T-helper 2 cell treated with Interferon-gamma antibody and Interleukin-4, amounts not matched to agents 5 μg/mL and 100 μg/mL, for 36 hours (primary cell): Measurements from ENCODE around the gene CPLX3.
"Not testable (repeated sequence)": the region's sequence is repeated elsewhere in the genome, so short reads cannot be mapped to it uniquely, and the experiment has no call there.

Experiments used
- DNase-seq: peaks from one replicate; pipeline ENCODE4 v3.0.0; 2021; ENCODE audit warnings: low spot score
- H3K27ac Mint-ChIP-seq: one replicate; pipeline ENCODE4 v1.8.0; 2021; ENCODE audit warnings: mild to moderate bottlenecking, mixed read lengths
- H3K27me3 Mint-ChIP-seq: one replicate; pipeline ENCODE4 v1.8.0; 2021; ENCODE audit warnings: low read depth, mixed read lengths
- H3K36me3 Mint-ChIP-seq: one replicate; pipeline ENCODE4 v1.8.0; 2021; ENCODE audit warnings: low read depth, mixed read lengths
- H3K4me1 Mint-ChIP-seq: one replicate; pipeline ENCODE4 v1.8.0; 2021; ENCODE audit warnings: low read depth, mixed read lengths
- H3K4me3 Mint-ChIP-seq: one replicate; pipeline ENCODE4 v1.8.0; 2022; ENCODE audit warnings: mild to moderate bottlenecking, moderate library complexity, mixed read lengths
- H3K9me3 Mint-ChIP-seq: one replicate; pipeline ENCODE4 v1.8.0; 2021; ENCODE audit warnings: mixed read lengths

CPLX3 gene

DNA sequence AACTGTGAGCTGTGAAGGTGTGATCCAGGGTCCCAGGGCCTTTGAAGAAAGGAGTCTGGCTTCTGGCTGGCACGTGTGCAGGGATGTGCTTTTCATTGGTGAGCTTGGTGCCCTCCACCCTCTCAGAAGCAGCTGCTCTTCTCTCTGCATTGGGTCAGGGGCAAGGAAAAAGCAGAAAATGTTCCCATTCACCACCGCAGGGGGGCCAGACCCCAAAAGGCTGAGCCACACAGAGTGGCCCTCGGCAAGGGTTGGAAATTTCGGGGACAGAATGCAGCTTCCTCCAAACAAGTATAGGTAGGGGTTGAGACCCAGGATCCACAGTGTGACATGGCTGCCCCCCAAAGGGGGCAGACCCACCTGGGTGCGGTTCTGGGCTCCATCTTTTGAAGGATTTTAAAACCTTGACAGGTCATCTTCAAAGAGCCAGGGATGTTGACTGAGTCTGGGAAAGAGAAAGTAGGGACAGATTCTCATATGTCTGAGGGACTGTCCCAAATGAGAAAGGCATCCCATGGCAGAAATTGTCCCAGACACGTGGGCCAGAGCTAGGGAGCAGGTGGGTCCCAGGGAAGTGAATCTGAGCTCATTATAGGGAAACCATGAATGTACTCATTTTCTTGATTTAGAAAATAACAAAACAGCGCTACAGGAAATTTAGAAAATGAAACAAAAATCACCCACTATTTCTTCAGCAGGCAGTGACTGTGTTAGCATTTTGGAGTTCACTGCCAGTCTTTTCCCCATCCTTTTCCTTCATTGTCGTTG lies 41.8 kb upstream of the CPLX3 start:
- no peak for DNase-seq
- Mint-ChIP-seq H3K4me3 (peak overlapping the region; percentile 88), H3K27me3 (no peaks in the 10 kb centered on the region), H3K4me1 (peaks cover 56% of the 10 kb centered on the region), H3K27ac (peak overlapping the region; percentile 98), H3K36me3 (peaks cover 63% of the 10 kb centered on the region), H3K9me3 (no peaks in the 10 kb centered on the region)

DNA sequence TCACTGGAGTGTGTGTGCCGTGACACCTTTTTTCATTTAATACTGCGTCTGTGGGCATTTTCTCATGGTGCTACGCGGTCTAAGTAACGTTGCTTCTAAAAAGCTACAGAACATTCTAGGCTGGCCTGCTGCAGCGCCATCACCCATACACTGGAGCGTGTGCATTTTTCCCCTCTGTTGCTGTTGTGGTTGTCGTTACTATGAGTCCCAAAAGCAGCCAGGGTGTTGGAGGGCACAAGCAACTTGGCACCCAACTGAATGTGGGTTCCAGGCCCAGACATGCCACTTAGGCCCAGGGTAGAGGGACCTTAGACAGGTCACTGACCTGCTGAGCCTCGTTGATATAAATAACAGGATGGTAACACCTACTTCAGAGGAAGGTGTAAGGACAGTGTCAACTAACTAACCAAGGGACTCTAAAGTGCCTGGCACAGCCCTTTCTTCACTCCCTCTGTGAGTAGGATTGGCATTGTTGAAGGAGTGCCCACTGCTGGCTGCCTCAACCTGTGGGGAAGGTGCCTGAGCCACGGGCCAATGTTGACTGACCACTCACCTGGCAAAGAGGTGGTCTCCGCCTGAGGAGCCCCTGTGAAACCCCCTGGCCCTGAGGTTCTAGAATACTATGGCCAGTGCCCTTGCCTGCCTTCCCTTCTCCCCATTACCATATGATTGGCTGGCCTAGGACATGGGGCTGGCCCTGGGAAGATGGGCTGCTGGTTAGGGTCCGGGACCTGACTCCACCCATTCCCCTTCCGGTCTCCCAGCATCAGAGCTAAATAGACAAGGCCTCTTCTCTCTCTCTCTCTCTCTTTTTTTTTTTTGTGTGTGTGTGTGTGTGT lies 41.0 kb upstream of the CPLX3 start:
- H3K27ac Mint-ChIP-seq = peak overlapping the region; percentile 98
- DNase-seq = peak; percentile 39
- H3K36me3 Mint-ChIP-seq = peaks cover 67% of the 10 kb centered on the region
- H3K4me3 Mint-ChIP-seq = peak overlapping the region; percentile 88
- H3K4me1 Mint-ChIP-seq = peaks cover 53% of the 10 kb centered on the region
- H3K27me3 Mint-ChIP-seq = no peaks in the 10 kb centered on the region
- H3K9me3 Mint-ChIP-seq = no peaks in the 10 kb centered on the region

DNA sequence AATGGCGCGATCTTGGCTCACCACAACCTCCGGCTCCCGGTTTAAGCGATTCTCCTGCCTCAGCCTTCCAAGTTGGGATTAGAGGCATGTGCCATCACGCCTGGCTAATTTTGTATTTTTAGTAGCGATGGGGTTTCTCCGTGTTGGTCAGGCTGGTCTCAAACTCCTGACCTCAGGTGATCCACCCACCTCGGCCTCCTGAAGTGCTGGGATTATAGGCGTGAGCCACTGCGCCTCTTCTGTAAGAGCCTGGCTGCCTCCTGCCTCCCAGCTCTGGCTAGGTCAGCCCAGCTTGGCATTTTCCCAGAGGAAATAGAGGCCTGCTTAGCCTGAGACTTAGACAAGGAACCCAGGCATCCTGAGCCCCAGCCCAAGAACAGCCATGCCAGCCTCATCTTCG lies 40.3 kb upstream of the CPLX3 start:
- not testable (repeated sequence) for H3K27me3 Mint-ChIP-seq, DNase-seq, H3K9me3 Mint-ChIP-seq
- H3K4me3 Mint-ChIP-seq = peak overlapping the region; percentile 88
- peaks cover 53% of the 10 kb centered on the region for H3K4me1 Mint-ChIP-seq
- H3K27ac Mint-ChIP-seq = peak overlapping the region; percentile 98
- H3K36me3 Mint-ChIP-seq = peaks cover 70% of the 10 kb centered on the region

DNA sequence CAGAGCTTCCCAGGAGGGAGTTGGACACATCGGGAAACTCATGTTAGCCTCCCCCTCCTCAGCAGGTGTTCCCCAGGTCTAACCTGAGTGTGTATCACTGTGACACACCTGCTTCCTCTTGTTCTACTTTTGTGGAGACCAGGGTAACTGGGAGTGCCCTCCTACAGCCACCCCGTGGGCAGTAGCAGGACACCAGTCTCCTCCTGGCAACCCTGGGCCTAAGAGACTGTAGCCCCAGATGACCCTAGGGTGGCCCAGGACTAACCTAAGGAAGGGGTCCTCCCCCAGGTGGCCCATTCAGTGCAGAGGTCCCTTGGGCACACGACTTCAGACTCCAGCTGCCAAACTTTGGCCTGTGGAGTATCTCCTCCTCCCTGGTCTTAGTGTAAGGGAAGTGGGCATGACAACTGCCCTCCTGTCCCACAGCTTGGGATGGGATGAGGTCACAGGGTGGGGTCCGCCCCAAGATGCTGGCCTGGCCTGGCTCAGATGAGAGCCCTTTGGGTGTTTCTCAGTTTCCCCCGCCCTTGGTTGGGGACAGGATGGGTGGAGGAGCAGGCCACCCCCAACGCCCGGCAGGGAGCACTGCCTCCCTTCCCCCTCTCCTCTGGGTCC lies 39.8 kb upstream of the CPLX3 start:
- Mint-ChIP-seq H3K4me1 (peaks cover 55% of the 10 kb centered on the region), H3K36me3 (peaks cover 71% of the 10 kb centered on the region), H3K27ac (peak overlapping the region; percentile 98)

DNA sequence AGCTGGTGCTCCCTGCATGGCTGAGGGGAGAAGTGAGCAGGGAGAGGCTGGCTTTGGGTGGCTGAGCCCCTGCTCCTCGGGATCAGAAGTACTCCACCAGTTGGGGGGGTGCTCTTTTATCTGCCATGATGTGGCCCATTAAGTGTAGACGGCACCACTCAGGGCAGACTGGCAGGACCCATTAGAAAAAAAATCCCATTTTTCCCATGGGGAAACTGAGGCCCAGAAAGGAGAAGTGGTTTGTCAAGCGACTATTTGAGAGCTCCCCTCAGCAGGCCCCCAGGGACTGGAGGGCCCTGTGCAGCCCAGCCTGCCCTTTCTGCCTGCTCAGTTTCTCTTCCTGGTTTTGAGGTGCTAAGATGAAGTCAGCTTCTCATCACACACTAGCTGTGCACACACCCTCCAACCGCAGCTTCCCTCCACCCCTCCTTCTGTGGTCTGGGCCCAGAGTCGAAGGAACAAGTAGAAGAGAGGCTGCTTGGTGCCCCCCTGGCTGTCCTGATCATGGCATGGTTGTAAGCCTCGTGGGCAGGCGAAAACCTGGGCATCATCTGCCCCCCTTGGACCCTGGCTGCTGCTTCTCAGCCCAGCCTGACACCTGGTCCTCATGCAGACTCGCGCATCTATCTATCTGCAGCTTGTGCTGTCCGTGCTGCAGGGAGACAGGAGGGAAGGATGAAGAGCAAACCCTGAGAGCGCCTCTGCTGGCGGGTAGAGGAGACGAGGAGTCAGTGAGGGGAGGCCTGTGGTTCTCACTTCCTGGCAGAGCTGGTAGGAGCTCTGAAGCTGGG lies 39.0 kb upstream of the CPLX3 start:
- H3K27me3 Mint-ChIP-seq = no peaks in the 10 kb centered on the region
- peak overlapping the region; percentile 88 for H3K4me3 Mint-ChIP-seq
- DNase-seq = peak; percentile 93
- H3K4me1 Mint-ChIP-seq = peaks cover 63% of the 10 kb centered on the region
- H3K27ac Mint-ChIP-seq = peak overlapping the region; percentile 98
- no peaks in the 10 kb centered on the region for H3K9me3 Mint-ChIP-seq
- peaks cover 77% of the 10 kb centered on the region for H3K36me3 Mint-ChIP-seq

More for the DNA sequence above, 39.8 kb upstream of the CPLX3 start:
- no peak for DNase-seq
- Mint-ChIP-seq H3K4me3 (peak overlapping the region; percentile 88), H3K9me3 (no peaks in the 10 kb centered on the region), H3K27me3 (no peaks in the 10 kb centered on the region)

DNA sequence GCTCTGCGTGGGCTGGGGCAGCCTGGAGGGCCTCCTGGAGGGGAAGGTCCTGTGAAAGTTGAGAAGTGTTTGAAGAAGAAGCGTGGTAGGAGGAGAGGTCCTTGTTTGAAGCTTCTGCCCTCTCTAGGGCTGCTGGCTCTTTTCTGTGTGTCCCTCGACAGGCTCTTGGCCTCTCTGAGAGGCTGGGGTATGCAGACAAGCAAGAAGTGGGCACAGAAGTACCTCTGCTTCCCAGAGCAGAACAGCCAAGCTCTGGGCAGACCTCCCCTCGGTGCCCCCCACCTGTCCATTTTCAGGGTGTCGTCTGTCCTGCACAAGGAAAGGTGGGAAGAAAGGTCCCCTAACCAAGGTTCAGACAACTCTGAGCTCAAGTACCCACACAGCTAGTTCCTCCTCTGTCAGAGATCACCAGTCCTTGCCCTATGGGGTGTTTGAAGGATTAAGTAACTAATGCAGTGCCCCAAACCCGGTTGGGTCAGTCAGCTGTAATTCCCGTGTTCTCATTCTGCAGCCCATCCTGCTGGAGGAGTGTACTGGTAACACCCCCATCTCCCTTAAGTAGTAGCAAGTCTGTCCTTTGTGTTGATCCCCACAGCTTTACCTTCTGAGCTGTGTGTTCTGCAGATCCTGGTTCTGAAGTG lies 38.3 kb upstream of the CPLX3 start:
- Mint-ChIP-seq H3K9me3 (no peaks in the 10 kb centered on the region), H3K27me3 (no peaks in the 10 kb centered on the region), H3K27ac (peak overlapping the region; percentile 98), H3K4me3 (peak overlapping the region; percentile 88), H3K36me3 (peaks cover 72% of the 10 kb centered on the region), H3K4me1 (peaks cover 70% of the 10 kb centered on the region)
- peak; percentile 20 for DNase-seq

DNA sequence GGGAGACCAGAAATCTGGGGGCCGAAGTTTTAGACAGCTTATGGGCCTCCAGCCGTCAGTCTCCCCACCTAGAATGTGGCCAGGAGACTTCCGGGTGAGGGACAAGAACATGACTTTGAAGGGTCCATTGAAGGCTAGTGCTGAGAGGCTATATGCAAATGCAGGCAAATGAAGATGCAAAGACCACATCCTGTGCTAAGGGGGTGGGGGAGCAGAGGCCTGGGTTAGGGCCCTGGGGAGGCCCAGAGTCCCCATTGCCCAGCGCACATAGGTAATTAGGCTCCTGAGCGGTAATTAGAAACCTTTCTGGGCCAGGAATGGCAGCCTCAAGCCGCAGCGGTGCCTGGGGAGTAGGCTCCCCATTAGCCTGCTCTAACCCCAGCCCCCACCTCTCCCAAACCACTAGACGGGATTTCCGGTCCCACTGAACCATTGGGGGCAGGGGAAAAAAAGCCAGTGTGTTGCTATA lies 37.7 kb upstream of the CPLX3 start:
- Mint-ChIP-seq H3K27me3 (no peaks in the 10 kb centered on the region), H3K36me3 (peaks cover 66% of the 10 kb centered on the region), H3K4me1 (peaks cover 75% of the 10 kb centered on the region), H3K9me3 (no peaks in the 10 kb centered on the region), H3K27ac (peak overlapping the region; percentile 98), H3K4me3 (peak overlapping the region; percentile 88)
- peak; percentile 70 for DNase-seq

DNA sequence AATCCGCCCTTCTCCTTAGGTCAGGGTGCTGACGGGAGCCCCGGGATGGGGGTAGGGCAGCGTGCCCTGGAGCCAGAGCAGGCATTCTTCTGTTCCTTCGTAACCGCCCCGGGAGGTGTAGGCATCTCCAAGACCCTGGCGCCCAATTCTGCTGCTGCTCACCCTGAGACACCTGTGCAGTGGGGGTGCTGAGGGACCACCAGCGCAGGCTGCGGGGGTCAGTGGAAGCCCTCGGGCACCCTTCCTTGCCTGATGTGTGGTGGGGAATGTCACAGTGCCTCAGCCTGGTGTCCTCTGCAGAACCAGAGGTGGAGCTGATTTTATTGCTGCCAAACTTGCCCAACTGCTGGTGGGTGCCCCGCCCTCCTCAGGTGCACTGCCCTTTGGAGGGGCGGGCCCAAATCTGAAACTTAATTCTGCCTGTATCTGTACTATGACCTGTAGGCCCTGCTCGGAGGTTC lies 37.2 kb upstream of the CPLX3 start:
- no peaks in the 10 kb centered on the region for H3K9me3 Mint-ChIP-seq
- DNase-seq = no peak
- peak overlapping the region; percentile 98 for H3K27ac Mint-ChIP-seq
- peaks cover 77% of the 10 kb centered on the region for H3K4me1 Mint-ChIP-seq
- peaks cover 62% of the 10 kb centered on the region for H3K36me3 Mint-ChIP-seq
- peak overlapping the region; percentile 88 for H3K4me3 Mint-ChIP-seq
- no peaks in the 10 kb centered on the region for H3K27me3 Mint-ChIP-seq

DNA sequence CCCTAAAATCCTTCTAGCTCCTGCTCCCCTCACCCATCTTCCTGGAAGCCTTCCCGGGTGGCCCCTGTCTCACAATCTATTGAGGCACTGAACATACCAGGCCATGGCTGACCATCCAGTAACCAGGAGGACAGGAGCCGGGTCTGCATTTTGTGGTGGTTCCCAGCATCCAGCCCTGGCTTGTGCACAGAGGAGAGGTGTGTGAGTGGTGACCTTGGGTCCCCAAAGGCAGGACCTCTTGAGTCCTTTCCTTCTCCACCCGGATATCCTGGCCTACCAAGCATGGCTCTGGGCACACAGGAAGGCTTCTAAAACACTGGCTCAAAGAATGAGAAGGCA lies 36.7 kb upstream of the CPLX3 start:
- Mint-ChIP-seq H3K9me3 (no peaks in the 10 kb centered on the region), H3K4me1 (peaks cover 77% of the 10 kb centered on the region), H3K36me3 (peaks cover 58% of the 10 kb centered on the region), H3K4me3 (peak overlapping the region; percentile 88), H3K27ac (peak overlapping the region; percentile 98), H3K27me3 (no peaks in the 10 kb centered on the region)
- DNase-seq = no peak

DNA sequence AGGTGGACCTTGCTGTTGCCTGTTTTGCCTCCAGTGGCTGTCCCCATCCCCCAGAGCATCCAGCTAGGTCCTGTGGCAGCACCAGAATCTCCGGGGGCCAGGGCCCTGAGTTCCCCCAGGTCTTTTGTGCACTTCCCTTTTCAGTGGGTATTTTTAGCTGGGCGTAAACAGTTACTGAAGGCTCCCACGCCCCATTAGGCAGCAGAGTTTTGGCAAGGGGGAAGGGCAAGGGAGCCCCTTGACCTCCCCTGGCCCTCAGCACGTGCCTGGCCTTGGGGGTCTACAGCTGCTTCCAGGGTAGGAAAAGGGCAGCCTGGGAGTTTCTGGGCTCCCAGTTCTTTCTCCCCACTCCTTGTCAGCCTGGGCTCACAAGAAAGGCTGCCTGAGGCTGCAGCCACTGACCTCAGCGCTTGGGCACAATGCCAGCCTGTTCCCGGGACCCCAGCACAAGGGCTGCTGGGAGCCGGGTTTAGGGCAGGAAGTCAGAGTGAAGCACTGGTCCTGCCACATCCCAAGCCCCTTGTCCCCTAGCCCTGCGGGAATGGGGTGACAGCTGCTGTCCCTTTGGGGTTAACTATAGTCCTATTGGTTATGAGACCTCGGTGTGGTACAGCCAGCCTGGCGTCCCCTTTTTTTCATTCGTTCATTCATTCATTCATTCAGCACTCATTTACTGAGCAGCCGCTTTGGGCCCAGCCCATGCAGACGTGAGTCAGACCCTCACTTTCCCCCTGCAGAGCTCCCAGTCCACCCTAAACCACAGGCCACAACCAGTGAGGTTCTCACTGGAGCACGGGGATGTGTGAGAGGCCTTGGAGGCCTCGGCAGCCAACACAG lies 36.1 kb upstream of the CPLX3 start:
- Mint-ChIP-seq H3K4me1 (peaks cover 79% of the 10 kb centered on the region), H3K9me3 (no peaks in the 10 kb centered on the region), H3K36me3 (peaks cover 58% of the 10 kb centered on the region), H3K4me3 (peak overlapping the region; percentile 88), H3K27ac (peak overlapping the region; percentile 98), H3K27me3 (no peaks in the 10 kb centered on the region)
- peak; percentile 56 for DNase-seq

DNA sequence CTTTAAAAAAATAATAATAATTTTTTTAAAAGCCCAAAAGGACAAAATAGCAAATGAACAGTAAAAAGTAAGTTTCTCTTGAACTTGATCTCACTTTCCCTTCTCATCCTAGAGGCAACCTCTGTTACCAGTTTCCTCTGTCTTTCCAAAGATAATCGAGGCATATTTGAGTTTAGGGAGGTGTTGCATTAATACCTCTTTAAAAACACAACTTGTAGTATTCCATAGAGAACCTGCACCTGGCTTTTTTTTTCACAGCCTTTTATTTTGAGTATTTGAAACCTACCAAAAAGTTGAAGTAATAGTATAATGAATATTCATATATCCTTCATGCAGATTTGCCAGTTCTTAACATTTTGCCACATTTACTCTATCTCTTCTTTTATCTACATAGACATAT lies 35.4 kb upstream of the CPLX3 start:
- Mint-ChIP-seq H3K36me3 (peaks cover 56% of the 10 kb centered on the region), H3K27me3 (no peaks in the 10 kb centered on the region), H3K4me1 (peaks cover 80% of the 10 kb centered on the region), H3K27ac (peak overlapping the region; percentile 76), H3K4me3 (peak overlapping the region; percentile 88), H3K9me3 (no peaks in the 10 kb centered on the region)
- DNase-seq = no peak

DNA sequence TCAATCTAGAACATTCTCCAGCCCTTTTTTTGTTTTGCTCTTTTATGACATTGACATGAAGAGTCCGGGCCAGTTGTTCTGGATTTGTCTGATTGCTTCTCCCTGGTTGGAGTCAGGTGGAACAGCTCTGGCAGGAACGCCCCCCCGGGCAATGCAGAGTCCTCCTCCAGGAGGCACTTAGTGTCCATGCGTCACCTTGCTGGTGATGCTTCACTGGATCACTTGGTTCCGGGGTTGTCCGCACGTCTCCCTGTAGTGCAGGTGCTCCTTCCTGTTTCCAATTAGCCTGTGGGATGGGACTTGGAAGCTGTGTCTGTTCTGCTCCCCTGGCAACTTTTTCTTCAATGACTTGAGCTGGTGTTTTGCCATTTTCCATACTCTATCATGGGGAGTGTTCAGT lies 34.8 kb upstream of the CPLX3 start:
- peaks cover 55% of the 10 kb centered on the region for H3K36me3 Mint-ChIP-seq
- H3K27me3 Mint-ChIP-seq = no peaks in the 10 kb centered on the region
- no peaks in the 10 kb centered on the region for H3K9me3 Mint-ChIP-seq
- peak overlapping the region; percentile 88 for H3K4me3 Mint-ChIP-seq
- H3K4me1 Mint-ChIP-seq = peaks cover 79% of the 10 kb centered on the region
- peak overlapping the region; percentile 76 for H3K27ac Mint-ChIP-seq
- no peak for DNase-seq
